ENCODE data around the gene STOX2. TPM values are rescaled to one million over a fixed set of nuclear protein-coding genes. Genes with fewer than 3 reads are reported as not detected.
A peak's percentile ranks its signal among the peaks of the same experiment; 100 is the strongest.

The STOX2 gene
- total RNA-seq, 3 donors from 2014 or later, result 2.7 to 10.9 (median 4.3) TPM

DNA sequence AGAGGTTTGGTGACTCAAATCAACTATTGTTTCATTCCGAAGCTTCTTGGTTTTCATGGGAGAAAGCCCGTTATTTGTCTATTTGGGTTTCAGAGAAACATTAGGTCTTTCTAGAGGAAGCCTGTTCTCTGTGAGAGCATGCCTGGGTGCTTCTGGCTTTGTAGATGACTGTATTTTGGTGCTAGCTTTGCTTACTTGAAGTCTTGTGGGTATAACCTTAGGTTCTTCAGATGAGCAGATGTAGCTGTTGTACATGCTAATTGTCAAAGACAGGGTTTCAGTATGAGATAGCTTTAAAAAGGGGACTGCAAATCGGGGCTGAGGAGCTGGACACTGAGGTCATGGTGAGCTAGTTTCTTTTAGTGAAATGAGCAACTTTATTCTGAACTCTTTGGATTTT lies 7.9 kb upstream of the STOX2 start:
- no peak for ATAC-seq
- TF ChIP-seq, protein P1, sequence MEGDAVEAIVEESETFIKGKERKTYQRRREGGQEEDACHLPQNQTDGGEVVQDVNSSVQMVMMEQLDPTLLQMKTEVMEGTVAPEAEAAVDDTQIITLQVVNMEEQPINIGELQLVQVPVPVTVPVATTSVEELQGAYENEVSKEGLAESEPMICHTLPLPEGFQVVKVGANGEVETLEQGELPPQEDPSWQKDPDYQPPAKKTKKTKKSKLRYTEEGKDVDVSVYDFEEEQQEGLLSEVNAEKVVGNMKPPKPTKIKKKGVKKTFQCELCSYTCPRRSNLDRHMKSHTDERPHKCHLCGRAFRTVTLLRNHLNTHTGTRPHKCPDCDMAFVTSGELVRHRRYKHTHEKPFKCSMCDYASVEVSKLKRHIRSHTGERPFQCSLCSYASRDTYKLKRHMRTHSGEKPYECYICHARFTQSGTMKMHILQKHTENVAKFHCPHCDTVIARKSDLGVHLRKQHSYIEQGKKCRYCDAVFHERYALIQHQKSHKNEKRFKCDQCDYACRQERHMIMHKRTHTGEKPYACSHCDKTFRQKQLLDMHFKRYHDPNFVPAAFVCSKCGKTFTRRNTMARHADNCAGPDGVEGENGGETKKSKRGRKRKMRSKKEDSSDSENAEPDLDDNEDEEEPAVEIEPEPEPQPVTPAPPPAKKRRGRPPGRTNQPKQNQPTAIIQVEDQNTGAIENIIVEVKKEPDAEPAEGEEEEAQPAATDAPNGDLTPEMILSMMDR (IDR thresholded peaks at IDR 0.05), result no peak
- Histone ChIP-seq H3K36me3 (ENCODE audit: low read depth) (no peaks in the 10 kb centered on the region), H3K4me1 (ENCODE audit: low read depth) (no peaks in the 10 kb centered on the region), H3K4me3 (no peak overlapping the region), H3K9me3 (peaks cover 8% of the 10 kb centered on the region)
- intact Hi-C loops (cut with DNase I, micrococcal nuclease), result no loop called here
- DNase-seq, result no peak

- no peaks in the 10 kb centered on the region for H3K4me1 ChIP-seq (ENCODE audit: low read depth)
- intact Hi-C loops (cut with DNase I, micrococcal nuclease), result no loop called here
- ATAC-seq (no peak), DNase-seq (no peak)
- no peak overlapping the region for H3K4me3 ChIP-seq
- H3K9me3 ChIP-seq, result peaks cover 8% of the 10 kb centered on the region
- TF ChIP-seq, protein P1 (IDR thresholded peaks at IDR 0.05), result no peak
- H3K36me3 ChIP-seq (ENCODE audit: low read depth), result no peaks in the 10 kb centered on the region
These were observed 6.7 kb upstream of the STOX2 start for GRCh38 chr4:183898456-183898855.

DNA sequence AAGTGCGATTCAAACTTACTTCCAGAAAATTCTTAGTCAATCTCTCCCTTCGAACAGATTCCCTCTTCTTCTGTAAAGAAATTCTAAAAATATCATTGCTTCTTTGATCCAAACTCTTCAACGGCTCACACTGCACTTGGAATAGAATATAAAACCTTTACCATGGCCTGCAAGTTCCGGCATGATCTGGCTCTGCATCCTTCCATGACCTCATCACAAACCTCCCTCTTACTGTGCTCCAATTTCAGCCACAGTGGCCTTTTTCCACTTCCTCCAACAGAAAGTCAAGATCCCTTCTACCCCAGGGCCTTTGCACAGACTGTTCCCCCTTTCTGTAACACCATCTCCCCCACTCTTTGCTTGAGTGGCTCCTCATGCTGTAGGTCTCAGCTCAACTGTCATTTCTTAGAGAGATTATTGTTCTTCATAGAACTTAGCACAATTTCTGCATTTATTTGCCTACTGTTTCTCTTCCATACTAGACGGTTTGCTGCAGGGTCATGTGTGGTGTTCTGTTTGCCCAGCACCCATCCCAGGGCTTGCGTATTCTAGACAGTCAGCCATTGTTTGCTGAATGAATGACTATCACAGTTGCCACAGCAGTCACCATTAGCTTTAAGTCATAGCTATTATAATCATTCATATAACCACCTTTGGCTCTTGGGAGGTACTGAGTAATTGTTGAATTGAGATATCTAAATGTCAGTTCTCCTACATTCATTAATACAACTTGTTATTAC lies 1.9 kb upstream of the STOX2 start:
- Histone ChIP-seq H3K4me1 (ENCODE audit: low read depth) (peaks cover 4% of the 10 kb centered on the region), H3K4me3 (no peak overlapping the region), H3K9me3 (peaks cover 8% of the 10 kb centered on the region), H3K36me3 (ENCODE audit: low read depth) (no peaks in the 10 kb centered on the region)
- intact Hi-C loops (cut with DNase I, micrococcal nuclease), result no loop called here
- TF ChIP-seq, protein P1 (IDR thresholded peaks at IDR 0.05), result no peak
- ATAC-seq (no peak), DNase-seq (no peak)

DNA sequence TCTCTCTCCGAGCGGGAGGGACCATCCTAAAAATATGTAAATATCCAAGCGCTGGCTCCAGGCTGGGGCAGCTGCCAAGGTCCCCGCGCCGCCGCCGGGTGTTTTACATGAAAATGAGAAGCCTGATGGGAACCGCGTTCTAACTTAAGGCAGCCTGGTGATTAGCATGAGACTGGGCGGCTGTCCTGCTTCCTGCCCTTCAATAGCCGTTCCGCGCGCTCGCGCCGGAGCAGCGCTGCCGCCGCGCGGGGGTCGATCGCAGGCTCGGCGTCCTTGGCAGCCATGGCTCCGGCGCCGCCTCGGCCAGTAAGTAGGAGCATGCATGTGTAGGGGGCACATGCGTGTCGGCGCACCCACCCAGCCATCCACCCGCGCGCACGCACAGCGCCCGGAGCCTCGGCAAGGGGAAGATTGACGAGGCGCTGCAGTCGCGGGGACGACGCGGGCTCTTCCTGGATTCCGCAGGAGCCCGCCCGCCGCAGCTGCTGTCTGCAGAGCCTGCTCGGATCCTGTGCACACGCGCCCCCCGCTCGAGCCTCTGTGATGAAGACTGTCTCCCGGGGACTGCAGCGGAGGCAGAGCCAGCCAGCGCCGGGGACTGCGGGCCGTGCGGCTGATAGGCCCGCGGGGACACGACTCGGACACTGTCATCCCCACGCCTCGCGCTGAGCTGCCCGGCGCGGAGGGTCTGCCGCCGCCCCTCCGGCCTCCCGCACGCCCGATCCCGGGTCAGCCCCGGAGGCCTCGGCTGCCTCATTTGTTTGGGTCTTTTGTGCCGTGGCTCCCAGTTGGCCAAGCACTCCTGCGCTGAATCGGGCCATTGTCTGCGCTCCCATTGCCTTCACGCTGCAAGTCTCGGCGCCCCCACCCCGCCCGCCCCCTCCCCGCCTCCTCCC lies 734 bp downstream of the STOX2 start:
- H3K4me1 ChIP-seq (ENCODE audit: low read depth), result peaks cover 4% of the 10 kb centered on the region
- H3K9me3 ChIP-seq, result no peaks in the 10 kb centered on the region
- TF ChIP-seq, protein P1 (IDR thresholded peaks at IDR 0.05), result no peak
- intact Hi-C loops (cut with DNase I, micrococcal nuclease), result no loop called here
- peak overlapping the region; percentile 9 for H3K4me3 ChIP-seq
- DNase-seq (peak in 2 of 3 donors; percentile 32 to 48), ATAC-seq (peak; percentile 60)
- H3K36me3 ChIP-seq (ENCODE audit: low read depth), result no peaks in the 10 kb centered on the region

- TF ChIP-seq, protein P1 (IDR thresholded peaks at IDR 0.05), result no peak
- H3K36me3 ChIP-seq (ENCODE audit: low read depth), result no peaks in the 10 kb centered on the region
- peak overlapping the region; percentile 9 for H3K4me3 ChIP-seq
- no peak for DNase-seq
- ATAC-seq, result no peak
- peaks cover 4% of the 10 kb centered on the region for H3K4me1 ChIP-seq (ENCODE audit: low read depth)
- no peaks in the 10 kb centered on the region for H3K9me3 ChIP-seq
- intact Hi-C loops (cut with DNase I, micrococcal nuclease), result no loop called here
These were observed 1.3 kb downstream of the STOX2 start for GRCh38 chr4:183906489-183906738.

Measured in mucosa of descending colon (tissue), 3 donors.